T-helper 1 cell treated with Interleukin-12 subunit alpha and Interleukin-12 subunit beta and Interleukin-4 antibody, amounts not matched to agents 30 ng/mL and 1 ng/mL, for 36 hours (primary cell): ENCODE results near the gene SLC6A7. TPM values are rescaled to one million over a fixed set of nuclear protein-coding genes. Genes with fewer than 3 reads are reported as not detected.

Source experiments
- intact Hi-C: fragments of 100-400 bp; cut with micrococcal nuclease; formaldehyde crosslinking; loops from one replicate; pipeline ENCODE4 v1.15.1; 2024
- total RNA-seq: library from RNA; stranded (reverse); gene quantifications from 2 replicates; pipeline ENCODE4 v1.2.3, GENCODE V29; 2022

Gene SLC6A7
- not detected in 2 replicates for total RNA-seq

GRCh38 chr5:150189728-150190502, at the start of gene SLC6A7:
Gene SLC6A7, plus strand, starts transcription at chr5:150190062. Its CDS starts 266 bp downstream, at chr5:150190328.
- intact Hi-C loops, result no loop called here

DNA sequence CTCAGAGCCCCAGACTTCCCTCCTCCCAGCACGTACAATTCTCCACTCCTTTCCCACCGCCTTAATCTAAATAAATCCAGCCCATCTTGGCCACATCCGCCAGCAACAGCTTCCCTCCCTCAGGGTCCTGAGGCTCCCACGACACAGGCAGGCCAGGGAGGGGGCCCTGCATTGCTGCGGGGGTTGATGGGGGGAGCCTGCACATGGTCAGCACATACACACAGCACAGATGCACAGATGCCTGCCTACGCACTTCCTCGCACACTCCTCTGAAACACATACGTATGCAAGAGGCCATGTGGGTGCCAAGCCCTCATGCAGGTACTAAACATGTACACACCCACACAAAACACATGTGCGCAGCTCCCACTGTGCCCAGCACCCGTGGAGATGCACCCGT, 49.0 kb upstream of the SLC6A7 start:
- intact Hi-C loops, result no loop called here

DNA sequence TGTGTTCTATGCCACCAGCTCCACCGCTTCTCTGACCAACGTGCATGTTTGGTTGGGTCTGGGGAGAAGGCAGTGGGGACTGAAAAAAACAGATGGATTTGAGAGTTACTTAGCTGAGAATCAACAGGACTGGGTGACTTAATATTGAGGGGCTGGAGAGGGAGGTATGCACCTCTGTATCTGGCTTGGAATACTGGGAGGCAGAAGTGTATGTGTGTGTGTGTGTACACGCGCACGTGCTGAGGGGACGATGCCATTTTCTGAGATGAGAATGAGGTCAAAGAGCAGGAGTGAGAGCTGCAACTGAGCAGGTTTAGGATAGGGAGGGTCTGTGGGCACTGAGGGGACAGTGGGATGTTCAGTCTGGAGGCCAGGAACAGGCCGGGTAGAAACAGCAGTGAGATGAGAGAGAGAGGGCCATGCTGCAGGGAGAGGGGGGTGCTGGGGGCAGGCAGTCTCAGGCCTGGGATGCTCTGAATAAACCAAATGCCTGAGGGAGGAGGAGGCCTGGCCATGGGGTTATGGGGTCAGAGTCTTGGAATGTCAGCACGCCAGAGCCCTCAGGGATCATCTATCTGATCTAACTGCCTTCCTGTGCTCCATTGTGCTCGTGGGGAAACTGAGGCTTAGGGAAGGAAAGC, 48.2 kb upstream of the SLC6A7 start:
- intact Hi-C loops, result no loop called here

DNA sequence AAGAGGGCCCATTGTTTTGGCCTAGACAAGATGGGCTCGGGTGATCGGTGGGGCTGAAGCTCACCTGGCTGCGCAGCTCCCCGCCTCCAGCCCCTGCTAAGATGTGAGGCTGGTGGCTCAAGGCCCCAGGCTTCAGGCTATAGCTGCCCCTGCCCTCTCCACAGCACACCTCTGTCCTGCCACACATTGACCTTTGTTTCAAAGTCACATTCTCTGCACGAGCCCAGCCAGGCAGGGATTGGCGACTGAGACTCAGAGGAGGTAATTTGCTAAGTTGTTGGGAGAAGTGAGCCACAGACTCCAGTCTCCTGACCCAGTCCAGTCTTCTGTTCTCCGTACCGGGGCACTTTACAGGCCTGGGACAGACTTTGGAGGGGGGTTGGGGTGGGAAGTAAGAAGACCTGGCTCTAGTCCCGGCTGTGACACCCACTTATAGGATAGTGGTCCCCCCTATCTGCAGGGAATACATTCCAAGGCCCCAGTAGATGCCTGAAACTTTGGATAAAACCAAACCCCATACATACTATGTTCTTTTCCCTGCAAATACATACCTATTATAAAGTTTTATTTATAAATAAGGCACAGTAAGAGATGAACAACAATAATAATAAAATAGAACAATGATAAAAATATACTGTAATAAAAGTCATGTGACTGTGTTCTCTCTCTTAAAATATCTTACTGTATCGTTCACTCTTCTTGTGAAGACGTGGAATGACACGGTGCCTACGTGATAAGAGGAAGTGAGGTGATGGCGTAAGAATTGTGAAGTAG, 47.5 kb upstream of the SLC6A7 start:
- intact Hi-C loops, result no loop called here

GRCh38 chr5:150142959-150143349, 46.9 kb upstream of the SLC6A7 start:
- intact Hi-C loops, result no loop called here

DNA sequence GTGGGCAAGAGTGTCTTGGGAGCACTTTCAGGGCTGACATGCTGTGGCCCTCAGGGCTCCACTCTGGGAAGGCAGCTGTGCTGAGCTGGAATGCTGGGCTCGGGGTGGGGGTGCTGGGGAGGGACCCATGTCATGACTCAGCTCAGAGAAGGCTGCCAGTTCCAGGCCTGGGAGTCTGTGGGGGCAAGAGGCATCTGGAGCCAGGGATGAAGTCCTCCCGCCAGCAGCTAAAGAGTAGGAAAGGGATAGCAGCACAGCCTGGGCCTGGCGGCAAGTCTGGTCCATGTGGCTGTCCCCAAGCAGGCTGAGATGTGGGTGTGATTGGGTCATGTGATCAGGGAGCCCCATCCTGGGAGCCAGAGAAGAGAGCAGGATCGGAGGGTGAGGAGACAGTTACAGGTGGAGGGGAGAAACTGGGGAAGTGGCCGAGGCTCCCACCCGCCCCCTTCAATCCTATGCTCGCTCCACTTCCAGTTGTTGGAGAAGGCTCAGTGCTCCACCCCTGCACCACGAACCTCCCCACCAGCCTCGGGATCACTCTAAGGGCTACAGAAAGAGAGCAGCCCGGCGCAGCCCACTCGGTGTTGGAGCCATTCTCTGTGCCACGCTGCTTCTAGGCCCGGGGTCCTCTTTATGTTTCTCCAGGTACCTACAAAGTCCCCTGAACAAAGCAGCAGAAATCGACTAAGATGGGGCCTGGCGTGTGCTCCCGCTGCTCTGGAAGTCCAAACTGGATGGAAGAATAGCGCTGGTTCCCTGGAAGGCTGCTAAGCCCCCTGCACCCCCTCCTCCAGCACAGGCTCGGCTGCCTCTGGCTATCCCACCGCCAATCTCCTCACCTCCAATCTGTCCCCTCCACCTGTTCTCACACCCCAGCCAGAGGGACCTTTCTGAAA, 46.3 kb upstream of the SLC6A7 start:
- intact Hi-C loops, result no loop called here

DNA sequence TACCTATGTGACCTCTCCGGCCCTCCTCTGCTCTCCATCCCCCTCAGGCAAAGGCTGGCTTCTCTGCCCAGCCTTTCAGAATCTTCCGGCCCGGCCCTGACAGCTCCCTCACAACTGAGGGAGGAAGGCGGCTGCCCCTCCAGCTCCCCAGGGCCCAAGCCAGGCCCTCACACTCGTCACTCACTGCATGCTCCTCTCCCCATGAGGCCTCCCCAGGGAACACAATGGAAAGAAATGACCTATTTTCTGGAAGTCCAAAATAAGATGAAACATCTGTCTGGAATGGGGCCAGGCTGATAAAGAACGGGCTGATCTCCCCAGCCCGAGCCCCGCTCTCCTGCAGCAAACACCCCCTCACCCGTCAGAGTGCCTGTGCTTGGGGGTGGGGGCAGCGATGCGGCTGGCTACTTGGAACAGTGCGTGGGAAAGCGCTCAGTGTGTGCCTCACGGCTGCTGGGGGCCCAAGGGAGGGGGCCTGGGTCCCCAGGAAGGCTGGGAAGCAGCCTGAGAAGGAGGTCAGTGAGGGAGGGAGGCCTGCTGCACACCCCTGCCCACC, 45.5 kb upstream of the SLC6A7 start:
- intact Hi-C loops, result no loop called here

GRCh38 chr5:150144879-150145278, 45.0 kb upstream of the SLC6A7 start:
- intact Hi-C loops, result no loop called here

- intact Hi-C loops, result no loop called here
Observed at GRCh38 chr5:150146235-150146634, 43.6 kb upstream of the SLC6A7 start.

DNA sequence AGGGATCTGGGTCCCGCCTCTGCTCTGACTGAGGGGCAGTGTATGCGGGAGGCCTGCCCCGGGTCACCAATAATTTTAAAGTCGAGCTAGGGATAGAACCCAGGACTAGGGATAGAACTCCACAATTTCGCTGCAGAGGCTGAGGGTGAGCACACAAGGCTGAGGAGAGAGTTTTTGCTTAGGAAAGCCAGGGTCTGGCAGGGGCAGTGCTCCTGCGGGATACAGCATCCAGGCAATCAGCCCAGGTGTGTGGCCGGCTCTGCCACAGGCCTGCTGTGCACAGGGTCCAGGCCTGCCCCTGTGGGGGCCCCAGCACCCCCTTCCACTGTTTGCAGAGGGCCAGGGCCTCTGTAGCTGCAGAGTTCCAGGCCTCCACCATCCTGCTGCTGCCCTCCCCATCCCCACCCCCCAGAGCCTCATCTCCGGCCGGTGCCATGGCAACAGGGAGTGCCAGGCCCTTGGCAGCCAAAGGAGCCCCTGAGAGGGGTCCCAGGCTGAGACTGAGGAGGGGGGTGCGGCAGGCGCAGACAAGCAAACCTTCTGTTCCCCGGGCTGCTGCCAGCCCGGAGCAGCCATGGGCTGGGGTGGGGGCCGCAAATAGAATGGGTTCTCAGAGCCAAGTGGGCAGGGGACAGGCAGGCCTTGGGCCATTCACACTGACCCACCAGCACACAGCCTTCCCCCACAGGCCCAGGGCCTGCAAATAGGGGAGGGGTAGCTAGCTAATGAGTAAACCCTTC, 42.8 kb upstream of the SLC6A7 start:
- intact Hi-C loops, result no loop called here

GRCh38 chr5:150147670-150148069, 42.2 kb upstream of the SLC6A7 start:
- intact Hi-C loops, result no loop called here

GRCh38 chr5:150148117-150148927, 41.5 kb upstream of the SLC6A7 start:
- intact Hi-C loops, result no loop called here

DNA sequence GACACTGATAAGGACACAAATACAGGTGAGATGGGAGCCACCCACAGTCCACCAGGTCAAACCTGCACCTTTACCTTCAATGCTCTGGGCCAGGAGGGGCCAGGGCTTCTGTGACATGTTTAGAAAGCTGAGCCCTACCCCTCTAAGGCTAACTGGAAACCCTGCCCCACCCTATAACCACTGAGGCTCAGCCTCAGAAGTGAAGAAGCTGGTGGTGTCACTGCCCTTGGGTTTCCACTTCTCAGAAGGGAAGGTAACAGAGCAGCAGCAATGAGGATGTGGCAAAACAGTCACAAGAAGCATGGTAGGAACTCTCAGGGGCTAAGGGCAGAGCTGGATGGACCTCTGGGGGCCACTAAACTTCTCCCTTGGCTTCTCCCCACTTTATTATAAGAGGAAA, 40.2 kb upstream of the SLC6A7 start:
- intact Hi-C loops, result no loop called here

DNA sequence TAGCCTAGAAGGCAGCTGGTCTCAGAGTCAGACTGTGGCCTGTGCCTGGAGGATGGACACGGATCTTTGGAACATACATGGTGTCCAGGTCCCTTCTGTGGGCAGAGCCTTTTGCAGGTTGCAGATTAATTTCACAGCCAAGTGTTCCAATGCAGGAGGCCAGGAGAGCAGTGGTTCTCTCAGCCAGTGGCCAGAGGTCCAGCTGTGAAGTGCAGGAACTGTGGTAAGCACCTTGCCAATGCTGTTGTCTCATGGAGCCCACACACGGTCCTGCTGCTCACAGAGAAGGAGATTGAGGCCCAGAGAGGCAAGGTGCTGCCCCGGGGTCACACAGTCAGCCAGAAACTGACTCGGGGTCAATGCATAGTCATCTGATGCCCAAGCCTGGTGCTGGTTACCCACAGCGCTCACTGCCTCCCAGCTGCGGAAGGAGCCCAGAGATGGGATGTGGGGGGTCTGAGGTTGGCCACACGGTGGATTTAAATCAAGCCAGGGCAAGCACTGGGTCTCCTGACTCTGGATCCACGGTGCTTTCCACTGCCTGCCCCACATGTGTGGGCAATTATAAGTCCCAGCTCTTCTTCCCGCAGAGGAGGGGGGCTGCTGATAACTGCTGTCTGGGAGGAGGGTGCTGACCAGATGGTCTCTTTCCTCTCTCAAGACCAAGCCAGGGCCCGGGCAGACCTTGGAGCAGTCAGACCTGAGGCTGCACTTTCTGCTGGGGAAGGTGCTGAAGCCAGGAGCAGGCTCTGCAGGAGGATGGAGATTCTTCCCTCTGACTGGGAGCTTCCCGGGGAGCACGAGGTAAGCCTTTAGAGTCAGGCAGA, 37.0 kb upstream of the SLC6A7 start:
- intact Hi-C loops, result no loop called here

DNA sequence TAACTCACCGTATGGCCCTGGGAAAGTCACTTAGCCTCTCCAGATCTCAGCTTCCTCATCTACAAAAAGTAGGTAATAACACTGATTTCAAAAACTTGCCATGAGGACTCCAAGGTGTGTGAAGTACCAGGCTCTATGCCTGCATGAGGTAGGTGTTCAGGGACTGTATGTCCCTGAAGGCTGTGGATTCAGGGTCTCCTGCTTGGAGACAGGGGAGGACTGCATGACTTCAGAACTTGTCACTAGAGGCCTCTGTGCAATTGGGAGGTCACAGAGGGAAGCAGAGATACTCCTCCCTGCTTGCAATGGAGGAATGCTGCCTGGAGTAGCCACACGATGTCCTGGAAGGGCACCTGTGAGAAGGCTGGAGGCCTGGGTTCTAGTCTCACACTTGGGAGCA, 36.4 kb upstream of the SLC6A7 start:
- intact Hi-C loops, result no loop called here

GRCh38 chr5:150153957-150154617, 35.8 kb upstream of the SLC6A7 start:
- intact Hi-C loops, result no loop called here

DNA sequence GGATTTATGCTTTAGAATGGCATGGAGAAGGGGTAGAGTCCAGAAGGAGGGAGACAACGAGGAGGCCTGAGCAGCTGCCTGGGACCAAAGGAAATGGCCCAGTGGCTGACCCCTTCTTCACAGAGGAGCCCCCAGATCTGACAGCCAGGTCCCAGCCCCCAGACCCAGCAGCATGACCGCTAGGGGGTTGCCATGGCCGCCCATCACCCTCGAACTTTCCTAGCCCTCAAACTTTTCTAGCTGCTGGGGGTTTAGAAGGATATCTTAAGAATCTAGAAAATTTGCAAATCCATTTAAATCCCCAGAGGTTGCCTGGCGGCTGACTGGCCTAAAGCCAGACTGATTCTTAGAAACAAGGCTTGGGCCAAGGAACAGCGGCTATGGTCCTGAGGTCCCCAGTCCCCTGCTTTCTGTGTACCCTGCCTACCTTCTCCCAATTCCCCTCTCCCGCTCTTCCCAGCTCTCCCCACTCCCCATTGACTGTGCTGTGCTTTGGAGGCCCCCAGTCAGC, 35.2 kb upstream of the SLC6A7 start:
- intact Hi-C loops, result no loop called here
